Heart left ventricle (tissue), 16 donors: ENCODE data around the gene BRWD1. TPM values are rescaled to one million over a fixed set of nuclear protein-coding genes. Genes with fewer than 3 reads are reported as not detected.
A peak's percentile ranks its signal among the peaks of the same experiment; 100 is the strongest.

Experiments used
- ATAC-seq, 4 donors: fragments of 200-7000 bp; cut with Tn5 transposase; one replicate each; pipeline ENCODE4 v1.9.1; 2020 to 2022; ENCODE audit warnings: moderate library complexity in 4 of 4, mild to moderate bottlenecking in 3 of 4, moderate number of reproducible peaks in 1 of 4
- DNase-seq, 5 donors: peaks; one replicate each; pipeline ENCODE4 v3.0.0-alpha.2; 2020
- H3K27ac ChIP-seq, 12 donors: fragments of 200-600 bp; sonication (generic) in 4 of 12; one replicate each; pipeline versions ENCODE4 v1.5.0 to v1.8.0; 2016 to 2022; ENCODE audit warnings: mild to moderate bottlenecking in 2 of 12
- H3K27me3 ChIP-seq, 9 donors: fragments of 200-600 bp; sonication (generic) in 2 of 9; one replicate each; pipeline versions ENCODE4 v1.5.1 to v1.8.0; 2016 to 2022; ENCODE audit warnings: mild to moderate bottlenecking in 3 of 9
- H3K36me3 ChIP-seq, 9 donors: fragments of 200-600 bp; sonication (generic) in 2 of 9; one replicate each; pipeline versions ENCODE4 v1.5.0 to v1.8.0; 2018 to 2022; ENCODE audit warnings: mild to moderate bottlenecking in 2 of 9
- H3K4me1 ChIP-seq, 12 donors: fragments of 200-600 bp; sonication (generic) in 4 of 12; one replicate each; pipeline versions ENCODE4 v1.5.0 to v1.8.0; 2016 to 2022; ENCODE audit warnings: mild to moderate bottlenecking in 3 of 12
- H3K4me3 ChIP-seq, 12 donors: fragments of 200-600 bp; sonication (generic) in 4 of 12; one replicate each; pipeline versions ENCODE4 v1.5.0 to v1.8.0; 2017 to 2022; ENCODE audit warnings: mild to moderate bottlenecking in 9 of 12, moderate library complexity in 4 of 12
- H3K9me3 ChIP-seq, 12 donors: fragments of 200-600 bp; sonication (generic) in 4 of 12; one replicate each; pipeline versions ENCODE4 v1.5.0 to v1.8.0; 2016 to 2022; ENCODE audit warnings: mild to moderate bottlenecking in 1 of 12
- POLR2A ChIP-seq, 2 donors: fragments of 450-650 bp; IDR thresholded peaks; one replicate each; pipeline ENCODE4 v1.6.1; 2017; ENCODE audit warnings: antibody characterized with exemption in 2 of 2, mild to moderate bottlenecking in 2 of 2, moderate library complexity in 2 of 2
- WGBS, 4 donors: extraction: QIAGEN DNeasy Blood & Tissue Kit in 2 of 4; methylation state at CpG; one replicate each; pipeline versions ENCODE4 v1.1.5 to v1.1.7; 2013 to 2018; 5-methylcytosine and 5-hydroxymethylcytosine counted together
- intact Hi-C, 10 donors: fragments of 100-400 bp; cut with DNase I; formaldehyde crosslinking; loops; one replicate each; pipeline versions ENCODE4 v1.11.1 to v1.14.2; 2022
- polyA plus RNA-seq, 2 donors: library from polyadenylated mRNA; stranded (reverse); fragments of 200-250 nt; gene quantifications; one replicate each; pipeline ENCODE4 v1.2.3, GENCODE V29; 2013
- total RNA-seq, 9 donors: library from RNA; depleted of rRNA in 2 of 9; stranded (reverse); fragments of >200 nt in 2 of 9; fragmentation: NEBNext Ultra II Directional in 3 of 9; extraction: Animal tissue kit (Norgen Biotek cat#: 25700) in 3 of 9; gene quantifications; one replicate each; pipeline versions ENCODE4 v1.1.0 to v1.2.4, GENCODE V29; 2016 to 2023
- TF ChIP-seq, protein P1 (sequence below), 12 donors: fragments of 200-600 bp; sonication (generic) in 4 of 12; IDR thresholded peaks; one replicate each; pipeline versions ENCODE4 v1.5.0 to v1.8.0; 2018 to 2022; ENCODE audit warnings: antibody characterized with exemption in 12 of 12, mild to moderate bottlenecking in 5 of 12
- donor health status: ischemic (EF 13 %, LVEDD 7.1; RV severe dilation, severe dysfunction).
- donor health status: healthy with polysubstance abuse.
- donor health status: DM: no; HTN: yes; CAD: no.
- donor health status: DM: no; HTN: no; CAD: no.
- donor health status: ischemic (EF 25% LVEDD 6.9; RV normal size, moderate dysfunction).
- donor health status: ischemic (EF 25% LVEDD 5.7; RV mildly dilated, moderate dysfunction).
- donor health status: healthy.
- donor health status: DM: yes; HTN: yes; CAD: no.
- donor health status: ischemic (EF 35%, LVEDD 5.7; RV mildly dilated, moderate dysfunction).
- donor health status: nonischemic (EF 11% LVEDD 7.7; RV severe dilation, severe dysfunction).
- donor health status: DM: yes; HTN: yes; CAD: no.
- donor health status: PGD.
- donor health status: ischemic (EF 29% LVEDD 5.4; RV normal size, mild dysfunction).
- donor health status: nonischemic (EF 23%, LVEDD 6.1; RV moderate dilation, normal function).

Gene BRWD1
- total and polyA plus RNA-seq, 11 donors, result 9.7 to 44.5 (median 32.0) TPM

DNA sequence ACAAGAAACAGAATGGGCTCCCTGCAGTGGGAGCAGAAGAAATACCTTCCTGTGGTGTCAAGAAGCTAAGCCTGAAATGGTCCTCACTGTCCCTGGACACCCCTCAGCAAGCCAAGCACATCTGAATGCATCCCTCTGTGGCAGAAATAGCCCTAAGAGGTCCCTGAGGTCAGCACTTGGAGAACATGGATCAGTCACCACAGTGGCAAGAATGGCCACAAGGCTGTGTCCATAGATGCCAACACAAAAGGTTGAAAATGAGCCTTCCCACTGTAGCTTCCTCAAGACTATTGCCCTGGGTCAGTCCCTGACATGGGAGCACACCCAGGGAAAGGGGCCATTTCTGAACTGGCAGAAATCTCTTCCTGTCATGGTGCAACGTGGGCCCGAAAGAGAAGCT is 157.9 kb downstream of the BRWD1 start:
- H3K4me3 ChIP-seq, result no peak overlapping the region
- 88 to 100% (median 93%) methylated on average over 2 of the region's 2 CpGs for WGBS, 4 donors
- intact Hi-C loops, result no loop called here
- ATAC-seq (no peak), DNase-seq (no peak)
- no peaks in the 10 kb centered on the region for H3K4me1 ChIP-seq
- no peaks in the 10 kb centered on the region for H3K36me3 ChIP-seq
- TF ChIP-seq, protein P1, sequence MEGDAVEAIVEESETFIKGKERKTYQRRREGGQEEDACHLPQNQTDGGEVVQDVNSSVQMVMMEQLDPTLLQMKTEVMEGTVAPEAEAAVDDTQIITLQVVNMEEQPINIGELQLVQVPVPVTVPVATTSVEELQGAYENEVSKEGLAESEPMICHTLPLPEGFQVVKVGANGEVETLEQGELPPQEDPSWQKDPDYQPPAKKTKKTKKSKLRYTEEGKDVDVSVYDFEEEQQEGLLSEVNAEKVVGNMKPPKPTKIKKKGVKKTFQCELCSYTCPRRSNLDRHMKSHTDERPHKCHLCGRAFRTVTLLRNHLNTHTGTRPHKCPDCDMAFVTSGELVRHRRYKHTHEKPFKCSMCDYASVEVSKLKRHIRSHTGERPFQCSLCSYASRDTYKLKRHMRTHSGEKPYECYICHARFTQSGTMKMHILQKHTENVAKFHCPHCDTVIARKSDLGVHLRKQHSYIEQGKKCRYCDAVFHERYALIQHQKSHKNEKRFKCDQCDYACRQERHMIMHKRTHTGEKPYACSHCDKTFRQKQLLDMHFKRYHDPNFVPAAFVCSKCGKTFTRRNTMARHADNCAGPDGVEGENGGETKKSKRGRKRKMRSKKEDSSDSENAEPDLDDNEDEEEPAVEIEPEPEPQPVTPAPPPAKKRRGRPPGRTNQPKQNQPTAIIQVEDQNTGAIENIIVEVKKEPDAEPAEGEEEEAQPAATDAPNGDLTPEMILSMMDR (IDR thresholded peaks at IDR 0.05), result no peak
- TF ChIP-seq POLR2A (IDR thresholded peaks at IDR 0.05), result no peak
- no peak overlapping the region for H3K27ac ChIP-seq
- no peaks in the 10 kb centered on the region for H3K27me3 ChIP-seq
- H3K9me3 ChIP-seq, result no peaks in the 10 kb centered on the region

DNA sequence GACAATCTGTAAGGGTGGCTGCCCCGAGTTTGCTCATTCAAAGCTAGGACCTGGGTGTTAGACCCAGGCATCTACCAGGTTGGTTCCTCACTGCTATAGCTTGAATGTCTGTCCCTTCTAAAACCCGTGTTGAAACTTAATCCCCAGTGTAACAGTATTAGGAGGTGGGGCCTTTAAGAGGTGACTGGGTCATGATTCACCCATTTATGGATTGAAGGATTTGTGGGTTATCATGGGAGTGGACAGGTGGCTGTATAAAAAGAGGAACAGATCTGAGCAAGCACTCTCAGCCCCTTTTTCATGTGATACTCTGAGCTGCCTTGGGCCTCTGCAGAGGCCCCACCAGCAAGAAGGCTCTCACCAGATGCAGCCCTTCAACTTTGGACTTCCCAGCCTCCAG is 159.6 kb downstream of the BRWD1 start:
- WGBS, 4 donors, result 88 to 100% (median 93%) methylated on average over 2 of the region's 2 CpGs
- Histone ChIP-seq H3K9me3 (no peaks in the 10 kb centered on the region), H3K4me1 (no peaks in the 10 kb centered on the region), H3K4me3 (no peak overlapping the region), H3K27me3 (no peaks in the 10 kb centered on the region), H3K36me3 (no peaks in the 10 kb centered on the region), H3K27ac (no peak overlapping the region)
- intact Hi-C loops, result no loop called here
- ATAC-seq (no peak), DNase-seq (no peak)
- TF ChIP-seq, protein P1 (IDR thresholded peaks at IDR 0.05), result no peak
- TF ChIP-seq POLR2A (IDR thresholded peaks at IDR 0.05), result no peak

DNA sequence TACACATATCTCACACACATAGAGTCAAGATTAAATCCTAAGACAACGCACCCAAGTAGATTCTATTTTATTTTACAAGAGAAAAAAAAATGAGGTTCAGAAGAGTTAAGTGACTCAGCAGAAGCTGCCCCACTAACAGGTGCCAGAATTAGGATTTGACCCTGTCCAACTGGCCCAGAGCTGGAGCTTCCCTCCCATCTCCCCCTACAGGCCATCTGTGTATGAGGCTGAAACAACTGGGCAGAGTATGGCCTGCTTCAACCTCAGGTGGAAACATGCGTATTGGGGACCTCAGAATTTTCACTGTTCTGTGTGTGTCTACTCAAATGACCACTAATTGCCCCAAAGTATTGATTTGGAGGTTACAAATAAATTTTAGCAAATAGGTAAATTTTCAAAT is 160.1 kb downstream of the BRWD1 start:
- intact Hi-C loops, result no loop called here
- Histone ChIP-seq H3K9me3 (no peaks in the 10 kb centered on the region), H3K4me1 (no peaks in the 10 kb centered on the region), H3K36me3 (no peaks in the 10 kb centered on the region), H3K27ac (no peak overlapping the region), H3K27me3 (no peaks in the 10 kb centered on the region), H3K4me3 (no peak overlapping the region)
- ATAC-seq (peak in 2 of 4 donors; percentile 50 to 56), DNase-seq (no peak)
- TF ChIP-seq, protein P1 (IDR thresholded peaks at IDR 0.05), result peak in 9 of 12 donors; percentile 10 to 50 (median 24)
- TF ChIP-seq POLR2A (IDR thresholded peaks at IDR 0.05), result no peak
- WGBS, 4 donors, result 92 to 98% (median 95%) methylated on average over 2 of the region's 2 CpGs

DNA sequence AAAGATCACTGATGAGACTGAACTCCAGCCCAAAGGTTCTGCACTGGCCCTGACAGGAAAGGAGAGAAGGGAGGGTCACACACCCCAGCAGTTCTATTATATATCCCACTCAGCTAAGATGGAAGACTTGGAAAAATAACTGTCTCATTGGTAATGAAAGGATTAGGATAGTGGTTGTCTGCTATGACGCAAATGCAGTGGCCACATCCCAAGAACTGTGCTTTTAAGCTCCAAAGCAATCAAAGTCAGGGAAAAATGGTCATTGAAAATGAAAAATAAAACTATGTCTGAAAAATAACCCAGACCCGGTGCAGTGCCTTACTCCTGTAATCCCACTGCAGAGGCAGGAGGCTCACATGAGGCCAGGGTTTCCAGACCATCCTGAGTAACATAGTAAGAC is 161.2 kb downstream of the BRWD1 start:
- intact Hi-C loops, result no loop called here
- no peak overlapping the region for H3K27ac ChIP-seq
- H3K27me3 ChIP-seq, result no peaks in the 10 kb centered on the region
- WGBS, 4 donors, result 95 to 98% (median 97%) methylated on average over 2 of the region's 2 CpGs
- H3K4me3 ChIP-seq, result no peak overlapping the region
- DNase-seq, result no peak
- no peaks in the 10 kb centered on the region for H3K36me3 ChIP-seq
- H3K4me1 ChIP-seq, result no peaks in the 10 kb centered on the region
- H3K9me3 ChIP-seq, result no peaks in the 10 kb centered on the region
- no peak for ATAC-seq
- TF ChIP-seq, protein P1 (IDR thresholded peaks at IDR 0.05), result no peak
- no peak for TF ChIP-seq POLR2A (IDR thresholded peaks at IDR 0.05)
